Measurements from ENCODE around the gene RALY.

The RALY gene

GRCh38 chr20:33999025-33999649 is 5.4 kb downstream of the RALY start:
- no peaks in the 10 kb centered on the region for H3K9me3 Mint-ChIP-seq
- ATAC-seq (no peak), DNase-seq (no peak)
- H3K27ac Mint-ChIP-seq = peak overlapping the region; percentile 61
- no peaks in the 10 kb centered on the region for H3K27me3 Mint-ChIP-seq
- peaks cover 82% of the 10 kb centered on the region for H3K4me1 Mint-ChIP-seq
- no peak overlapping the region for H3K4me3 Mint-ChIP-seq
- H3K36me3 Mint-ChIP-seq (ENCODE audit: low read depth) = peaks cover 21% of the 10 kb centered on the region

- Mint-ChIP-seq H3K27me3 (no peaks in the 10 kb centered on the region), H3K4me1 (peaks cover 83% of the 10 kb centered on the region), H3K27ac (no peak overlapping the region), H3K36me3 (ENCODE audit: low read depth) (peaks cover 24% of the 10 kb centered on the region), H3K4me3 (no peak overlapping the region), H3K9me3 (no peaks in the 10 kb centered on the region)
- ATAC-seq (no peak), DNase-seq (no peak)
Observed at GRCh38 chr20:34001378-34001777, 7.7 kb downstream of the RALY start.

GRCh38 chr20:34004227-34004626 is 10.5 kb downstream of the RALY start:
- no peaks in the 10 kb centered on the region for H3K9me3 Mint-ChIP-seq
- ATAC-seq (no peak), DNase-seq (no peak)
- no peak overlapping the region for H3K4me3 Mint-ChIP-seq
- H3K36me3 Mint-ChIP-seq (ENCODE audit: low read depth) = peaks cover 14% of the 10 kb centered on the region
- H3K27ac Mint-ChIP-seq = no peak overlapping the region
- H3K4me1 Mint-ChIP-seq = peaks cover 73% of the 10 kb centered on the region
- no peaks in the 10 kb centered on the region for H3K27me3 Mint-ChIP-seq

- DNase-seq = no peak
- H3K27me3 Mint-ChIP-seq = no peaks in the 10 kb centered on the region
- H3K36me3 Mint-ChIP-seq (ENCODE audit: low read depth) = peaks cover 14% of the 10 kb centered on the region
- H3K4me1 Mint-ChIP-seq = peaks cover 73% of the 10 kb centered on the region
- no peak overlapping the region for H3K4me3 Mint-ChIP-seq
- ATAC-seq = no peak
- no peak overlapping the region for H3K27ac Mint-ChIP-seq
- no peaks in the 10 kb centered on the region for H3K9me3 Mint-ChIP-seq
Observed at GRCh38 chr20:34004790-34005457, 11.2 kb downstream of the RALY start.

GRCh38 chr20:34006619-34007018 is 12.9 kb downstream of the RALY start:
- Mint-ChIP-seq H3K36me3 (ENCODE audit: low read depth) (peaks cover 14% of the 10 kb centered on the region), H3K4me1 (peaks cover 76% of the 10 kb centered on the region), H3K4me3 (no peak overlapping the region), H3K9me3 (no peaks in the 10 kb centered on the region), H3K27ac (no peak overlapping the region), H3K27me3 (no peaks in the 10 kb centered on the region)
- no peak for DNase-seq
- no peak for ATAC-seq

GRCh38 chr20:34008477-34008876 is 14.8 kb downstream of the RALY start:
- DNase-seq = no peak
- Mint-ChIP-seq H3K27ac (peak overlapping the region; percentile 0), H3K27me3 (no peaks in the 10 kb centered on the region), H3K9me3 (no peaks in the 10 kb centered on the region), H3K36me3 (ENCODE audit: low read depth) (peaks cover 4% of the 10 kb centered on the region), H3K4me1 (peaks cover 77% of the 10 kb centered on the region), H3K4me3 (no peak overlapping the region)
- ATAC-seq = no peak

DNA sequence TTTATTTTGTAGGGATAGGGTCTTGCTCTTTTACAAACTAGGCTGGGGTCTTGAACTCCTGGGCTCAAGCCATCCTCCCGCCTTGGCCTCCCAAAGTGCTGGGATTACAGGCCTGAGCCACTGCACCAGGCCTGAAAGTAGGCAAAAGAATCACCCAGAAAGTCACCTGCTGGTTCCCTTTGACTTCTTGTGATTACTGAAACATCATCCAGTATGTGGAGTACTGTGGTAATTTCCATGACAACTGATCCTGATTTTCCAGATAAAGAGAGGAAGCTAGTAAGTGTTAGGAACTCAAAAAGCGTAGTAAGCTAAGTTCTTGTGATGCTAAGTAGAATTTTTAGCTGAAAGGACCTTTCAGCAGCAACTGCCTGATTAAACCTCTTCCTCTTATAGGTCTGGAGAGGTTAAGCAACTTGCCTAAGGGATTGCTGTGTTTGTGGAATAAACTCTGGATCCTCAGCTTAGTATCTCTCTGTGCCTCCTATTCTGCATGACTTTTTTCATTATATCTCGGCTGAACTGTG is 16.8 kb downstream of the RALY start:
- H3K36me3 Mint-ChIP-seq (ENCODE audit: low read depth) = peaks cover 4% of the 10 kb centered on the region
- peak overlapping the region; percentile 23 for H3K27ac Mint-ChIP-seq
- no peaks in the 10 kb centered on the region for H3K27me3 Mint-ChIP-seq
- DNase-seq (no peak), ATAC-seq (no peak)
- no peak overlapping the region for H3K4me3 Mint-ChIP-seq
- H3K4me1 Mint-ChIP-seq = peaks cover 80% of the 10 kb centered on the region
- no peaks in the 10 kb centered on the region for H3K9me3 Mint-ChIP-seq

- Mint-ChIP-seq H3K4me3 (no peak overlapping the region), H3K9me3 (no peaks in the 10 kb centered on the region), H3K27ac (no peak overlapping the region), H3K27me3 (no peaks in the 10 kb centered on the region), H3K36me3 (ENCODE audit: low read depth) (peaks cover 3% of the 10 kb centered on the region), H3K4me1 (peaks cover 84% of the 10 kb centered on the region)
- DNase-seq (no peak), ATAC-seq (no peak)
Observed at GRCh38 chr20:34011275-34011674, 17.6 kb downstream of the RALY start.

DNA sequence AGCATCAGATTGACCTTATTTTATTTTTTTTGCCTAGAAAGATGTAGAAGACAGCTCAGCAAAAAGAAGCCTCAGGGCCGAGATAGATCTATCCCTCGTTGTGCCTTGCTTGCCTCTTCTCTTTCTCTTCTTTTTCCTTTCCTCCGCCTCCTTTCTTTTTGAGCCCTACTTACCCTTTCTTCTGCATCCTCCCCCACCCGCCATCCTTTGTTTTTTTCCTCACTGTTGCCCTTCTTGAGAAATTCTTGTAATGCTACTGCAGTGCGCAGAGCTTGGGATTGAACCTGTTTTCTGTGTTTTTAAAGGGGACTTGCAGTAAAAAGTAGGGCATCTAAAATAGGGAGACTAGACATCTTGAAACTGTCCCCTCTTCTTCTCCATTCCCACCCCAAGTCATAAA is 18.6 kb downstream of the RALY start:
- H3K36me3 Mint-ChIP-seq (ENCODE audit: low read depth) = peaks cover 1% of the 10 kb centered on the region
- DNase-seq (no peak), ATAC-seq (no peak)
- no peaks in the 10 kb centered on the region for H3K27me3 Mint-ChIP-seq
- no peak overlapping the region for H3K4me3 Mint-ChIP-seq
- peak overlapping the region; percentile 34 for H3K27ac Mint-ChIP-seq
- no peaks in the 10 kb centered on the region for H3K9me3 Mint-ChIP-seq
- H3K4me1 Mint-ChIP-seq = peaks cover 92% of the 10 kb centered on the region

DNA sequence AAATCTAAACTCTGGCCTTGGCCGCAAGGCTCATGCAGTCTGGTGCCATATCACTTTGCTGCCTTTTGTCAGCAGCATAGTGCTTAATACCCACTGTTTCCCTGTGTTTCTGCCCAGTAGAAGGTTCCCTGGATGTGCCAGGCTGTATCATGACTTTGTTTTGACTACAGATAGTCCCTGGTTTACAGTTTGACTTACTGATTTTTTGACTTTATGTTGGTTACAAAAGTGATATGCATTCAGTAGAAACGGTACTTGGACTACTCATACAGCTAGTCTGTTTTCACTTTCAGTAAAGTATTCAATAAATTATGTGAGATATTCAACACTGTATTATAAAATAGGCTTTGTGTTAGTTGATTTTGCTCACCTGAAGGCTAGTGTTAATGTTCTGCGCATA is 19.0 kb downstream of the RALY start:
- Mint-ChIP-seq H3K4me1 (peaks cover 95% of the 10 kb centered on the region), H3K36me3 (ENCODE audit: low read depth) (peaks cover 1% of the 10 kb centered on the region), H3K9me3 (no peaks in the 10 kb centered on the region), H3K27me3 (no peaks in the 10 kb centered on the region), H3K27ac (peak overlapping the region; percentile 34), H3K4me3 (no peak overlapping the region)
- ATAC-seq (peak; percentile 46), DNase-seq (no peak)

- H3K4me1 Mint-ChIP-seq = peaks cover 94% of the 10 kb centered on the region
- H3K4me3 Mint-ChIP-seq = no peak overlapping the region
- ATAC-seq (no peak), DNase-seq (no peak)
- H3K36me3 Mint-ChIP-seq (ENCODE audit: low read depth) = peaks cover 1% of the 10 kb centered on the region
- H3K9me3 Mint-ChIP-seq = no peaks in the 10 kb centered on the region
- no peak overlapping the region for H3K27ac Mint-ChIP-seq
- H3K27me3 Mint-ChIP-seq = no peaks in the 10 kb centered on the region
Observed at GRCh38 chr20:34013554-34013953, 19.8 kb downstream of the RALY start.

DNA sequence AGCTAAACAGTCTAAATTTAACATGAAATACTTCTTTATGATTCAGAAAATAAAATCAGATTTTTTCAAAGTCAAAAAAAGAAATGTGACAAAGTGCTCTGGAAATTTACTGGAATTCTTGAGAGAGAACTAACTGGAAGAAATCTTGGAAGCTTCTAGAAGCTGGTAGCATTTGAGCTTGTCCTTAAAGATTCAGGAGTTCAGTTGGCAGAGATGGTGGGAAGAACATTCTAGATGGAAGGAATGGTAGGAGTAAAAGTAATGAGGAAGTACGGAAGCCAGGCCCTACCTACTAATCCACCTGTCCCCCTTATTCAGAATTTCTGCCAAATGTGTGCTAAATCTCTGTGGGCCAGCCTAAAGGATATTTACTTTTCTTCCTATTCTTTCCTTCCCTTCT is 21.2 kb downstream of the RALY start:
- peaks cover 1% of the 10 kb centered on the region for H3K36me3 Mint-ChIP-seq (ENCODE audit: low read depth)
- no peak for ATAC-seq
- no peak overlapping the region for H3K27ac Mint-ChIP-seq
- DNase-seq = no peak
- no peaks in the 10 kb centered on the region for H3K9me3 Mint-ChIP-seq
- no peaks in the 10 kb centered on the region for H3K27me3 Mint-ChIP-seq
- peaks cover 88% of the 10 kb centered on the region for H3K4me1 Mint-ChIP-seq
- no peak overlapping the region for H3K4me3 Mint-ChIP-seq

GRCh38 chr20:34015401-34016335 is 22.0 kb downstream of the RALY start:
- Mint-ChIP-seq H3K27me3 (no peaks in the 10 kb centered on the region), H3K27ac (no peak overlapping the region), H3K9me3 (no peaks in the 10 kb centered on the region), H3K36me3 (ENCODE audit: low read depth) (peaks cover 1% of the 10 kb centered on the region), H3K4me1 (peaks cover 88% of the 10 kb centered on the region), H3K4me3 (no peak overlapping the region)
- no peak for DNase-seq
- ATAC-seq = no peak

GRCh38 chr20:34016736-34017135 is 23.0 kb downstream of the RALY start:
- Mint-ChIP-seq H3K36me3 (ENCODE audit: low read depth) (peaks cover 1% of the 10 kb centered on the region), H3K4me3 (no peak overlapping the region), H3K27ac (no peak overlapping the region), H3K27me3 (no peaks in the 10 kb centered on the region), H3K9me3 (no peaks in the 10 kb centered on the region), H3K4me1 (peaks cover 84% of the 10 kb centered on the region)
- DNase-seq (no peak), ATAC-seq (no peak)

Measured in activated naive CD8-positive, alpha-beta T cell treated with anti-CD3 and anti-CD28 coated beads, Interleukin-2, amount 50 U/mL, for 24 hours (primary cell).